HG02973 (cell line): Measurements from ENCODE around the gene PSMB3.
"Not testable (repeated sequence)": the region's sequence is repeated elsewhere in the genome, so short reads cannot be mapped to it uniquely, and the experiment has no call there.

Experiments used
- ATAC-seq: cut with Tn5 transposase; IDR thresholded peaks from one replicate; pipeline ENCODE4 v1.9.1; 2021; ENCODE audit warnings: moderate library complexity; ENCODE audit not compliant: unreplicated experiment

PSMB3 gene

GRCh38 chr17:38715216-38715943, 37.2 kb upstream of the PSMB3 start:
- no peak for ATAC-seq

GRCh38 chr17:38716368-38717005, 36.1 kb upstream of the PSMB3 start:
- ATAC-seq: no peak

GRCh38 chr17:38717139-38717745, 35.3 kb upstream of the PSMB3 start:
- no peak for ATAC-seq

GRCh38 chr17:38719289-38719942, 33.1 kb upstream of the PSMB3 start:
- no peak for ATAC-seq

- no peak for ATAC-seq
These were observed 32.4 kb upstream of the PSMB3 start for GRCh38 chr17:38719943-38720641.

- no peak for ATAC-seq
These were observed 31.6 kb upstream of the PSMB3 start for GRCh38 chr17:38720941-38721340.

- ATAC-seq: no peak
These were observed 30.7 kb upstream of the PSMB3 start for GRCh38 chr17:38721802-38722201.

- ATAC-seq: no peak
These were observed 28.1 kb upstream of the PSMB3 start for GRCh38 chr17:38724337-38724988.

GRCh38 chr17:38725066-38725465, 27.5 kb upstream of the PSMB3 start:
- no peak for ATAC-seq

- not testable (repeated sequence) for ATAC-seq
These were observed 26.4 kb upstream of the PSMB3 start for GRCh38 chr17:38726145-38726544.

GRCh38 chr17:38727736-38728135, 24.8 kb upstream of the PSMB3 start:
- no peak for ATAC-seq

- ATAC-seq: no peak
These were observed 24.2 kb upstream of the PSMB3 start for GRCh38 chr17:38728290-38728831.

- no peak for ATAC-seq
These were observed 23.1 kb upstream of the PSMB3 start for GRCh38 chr17:38729368-38729885.

- peak; percentile 59 for ATAC-seq
These were observed 22.5 kb upstream of the PSMB3 start, which contains the start of gene CISD3 for GRCh38 chr17:38729886-38730525. CISD3 (plus strand) TSS chr17:38730341; CDS start chr17:38730359, 18 bp downstream.

- ATAC-seq: no peak
These were observed 21.8 kb upstream of the PSMB3 start for GRCh38 chr17:38730526-38731379.

GRCh38 chr17:38731526-38732294, 20.8 kb upstream of the PSMB3 start:
- ATAC-seq: no peak

- no peak for ATAC-seq
These were observed 19.9 kb upstream of the PSMB3 start for GRCh38 chr17:38732376-38733281.
